ENCODE results near the gene TTLL10.

The TTLL10 gene

GRCh38 chr1:1237874-1238701 is 64.4 kb downstream of the TTLL10 start:
- DNase-seq (ENCODE audit: low read depth), result no peak

- no peak for DNase-seq (ENCODE audit: low read depth)
Measured at GRCh38 chr1:1238702-1239178, 65.1 kb downstream of the TTLL10 start.

- DNase-seq (ENCODE audit: low read depth), result no peak
Measured at GRCh38 chr1:1239227-1239613, 65.5 kb downstream of the TTLL10 start.

GRCh38 chr1:1239614-1240347 is 66.1 kb downstream of the TTLL10 start:
- no peak for DNase-seq (ENCODE audit: low read depth)

- DNase-seq (ENCODE audit: low read depth), result no peak
Measured at GRCh38 chr1:1240348-1240732, 66.7 kb downstream of the TTLL10 start.

GRCh38 chr1:1240822-1241587 is 67.3 kb downstream of the TTLL10 start:
- no peak for DNase-seq (ENCODE audit: low read depth)

- DNase-seq (ENCODE audit: low read depth), result no peak
Measured at GRCh38 chr1:1241588-1242219, 68.0 kb downstream of the TTLL10 start.

GRCh38 chr1:1242461-1243265 is 69.0 kb downstream of the TTLL10 start:
- no peak for DNase-seq (ENCODE audit: low read depth)

- DNase-seq (ENCODE audit: low read depth), result no peak
Measured at GRCh38 chr1:1243266-1243660, 69.6 kb downstream of the TTLL10 start.

GRCh38 chr1:1243807-1244191 is 70.1 kb downstream of the TTLL10 start:
- DNase-seq (ENCODE audit: low read depth), result no peak

GRCh38 chr1:1244192-1244811 is 70.6 kb downstream of the TTLL10 start:
- DNase-seq (ENCODE audit: low read depth), result no peak

GRCh38 chr1:1245178-1245816 is 71.6 kb downstream of the TTLL10 start:
- DNase-seq (ENCODE audit: low read depth), result no peak

- DNase-seq (ENCODE audit: low read depth), result no peak
Measured at GRCh38 chr1:1245817-1246576, 72.3 kb downstream of the TTLL10 start.

GRCh38 chr1:1246577-1247340 is 73.1 kb downstream of the TTLL10 start, which contains the start of gene C1QTNF12:
C1QTNF12 (minus strand) TSS chr1:1246722; CDS start chr1:1246690, 32 bp downstream.
- no peak for DNase-seq (ENCODE audit: low read depth)

- no peak for DNase-seq (ENCODE audit: low read depth)
Measured at GRCh38 chr1:1247341-1247913, 73.7 kb downstream of the TTLL10 start.
